ENCODE data around the gene CAMK1D. TPM values are rescaled to one million over a fixed set of nuclear protein-coding genes. Genes with fewer than 3 reads are reported as not detected.

Gene CAMK1D
- total RNA-seq, 3 donors from 2014 or later (not counting 1 experiment from before 2014, with no cell fraction given) = 44.2 to 56.4 (median 49.7) TPM

GRCh38 chr10:12489357-12489756 is 140.0 kb downstream of the CAMK1D start:
- Mint-ChIP-seq H3K4me3 (no peak overlapping the region), H3K4me1 (peaks cover 38 to 47% of the 10 kb centered on the region in 2 donors), H3K9me3 (no peaks in the 10 kb centered on the region), H3K27ac (peak overlapping the region in 1 of 2 donors; percentile 18), H3K36me3 (no peaks in the 10 kb centered on the region), H3K27me3 (ENCODE audit: low read depth in 2 of 2) (no peaks in the 10 kb centered on the region)
- TF ChIP-seq CTCF (IDR thresholded peaks at IDR 0.05) = no peak
- ATAC-seq (no peak), DNase-seq (no peak)
- no peaks in the 10 kb centered on the region for H3K27me3 ChIP-seq (ENCODE audit: control insufficient read depth, insufficient read depth, low read length)
- no peaks in the 10 kb centered on the region for H3K36me3 ChIP-seq (ENCODE audit: control insufficient read depth, insufficient read depth, low read length)
- H3K4me3 ChIP-seq (ENCODE audit: low read length) = no peak overlapping the region
- WGBS (ENCODE audit: insufficient coverage) = 95% methylated on average over 8 of the region's 8 CpGs
- intact Hi-C loops (cut with micrococcal nuclease) = no loop called here
- peaks cover 4% of the 10 kb centered on the region for H3K4me1 ChIP-seq (ENCODE audit: control insufficient read depth, insufficient read depth, low read length)
- no peaks in the 10 kb centered on the region for H3K9me3 ChIP-seq (ENCODE audit: control insufficient read depth, insufficient read depth, low read length)
- no peak overlapping the region for H3K27ac ChIP-seq (ENCODE audit: low read length)

GRCh38 chr10:12489806-12490205 is 140.5 kb downstream of the CAMK1D start:
- ATAC-seq = no peak
- H3K27me3 ChIP-seq (ENCODE audit: control insufficient read depth, insufficient read depth, low read length) = no peaks in the 10 kb centered on the region
- Mint-ChIP-seq H3K27ac (peak overlapping the region in 1 of 2 donors; percentile 18), H3K4me1 (peaks cover 36 to 44% of the 10 kb centered on the region in 2 donors), H3K9me3 (no peaks in the 10 kb centered on the region), H3K27me3 (ENCODE audit: low read depth in 2 of 2) (no peaks in the 10 kb centered on the region), H3K36me3 (no peaks in the 10 kb centered on the region), H3K4me3 (no peak overlapping the region)
- no peaks in the 10 kb centered on the region for H3K36me3 ChIP-seq (ENCODE audit: control insufficient read depth, insufficient read depth, low read length)
- no peak overlapping the region for H3K27ac ChIP-seq (ENCODE audit: low read length)
- WGBS (ENCODE audit: insufficient coverage) = 93% methylated on average over 13 of the region's 13 CpGs
- no peak for DNase-seq
- no peak for TF ChIP-seq CTCF (IDR thresholded peaks at IDR 0.05)
- no peak overlapping the region for H3K4me3 ChIP-seq (ENCODE audit: low read length)
- H3K9me3 ChIP-seq (ENCODE audit: control insufficient read depth, insufficient read depth, low read length) = no peaks in the 10 kb centered on the region
- intact Hi-C loops (cut with micrococcal nuclease) = no loop called here
- H3K4me1 ChIP-seq (ENCODE audit: control insufficient read depth, insufficient read depth, low read length) = peaks cover 4% of the 10 kb centered on the region

GRCh38 chr10:12490963-12491362 is 141.6 kb downstream of the CAMK1D start:
- no peaks in the 10 kb centered on the region for H3K36me3 Mint-ChIP-seq
- WGBS (ENCODE audit: insufficient coverage) = 90% methylated on average over 1 of the region's 1 CpG
- Histone ChIP-seq H3K4me3 (ENCODE audit: low read length) (no peak overlapping the region), H3K36me3 (ENCODE audit: control insufficient read depth, insufficient read depth, low read length) (no peaks in the 10 kb centered on the region), H3K27ac (ENCODE audit: low read length) (no peak overlapping the region), H3K4me1 (ENCODE audit: control insufficient read depth, insufficient read depth, low read length) (no peaks in the 10 kb centered on the region), H3K27me3 (ENCODE audit: control insufficient read depth, insufficient read depth, low read length) (no peaks in the 10 kb centered on the region), H3K9me3 (ENCODE audit: control insufficient read depth, insufficient read depth, low read length) (no peaks in the 10 kb centered on the region)
- no peaks in the 10 kb centered on the region for H3K9me3 Mint-ChIP-seq
- H3K4me3 Mint-ChIP-seq = no peak overlapping the region
- H3K4me1 Mint-ChIP-seq = peaks cover 32 to 34% of the 10 kb centered on the region in 2 donors
- no peak overlapping the region for H3K27ac Mint-ChIP-seq
- intact Hi-C loops (cut with micrococcal nuclease) = no loop called here
- no peak for DNase-seq
- no peak for TF ChIP-seq CTCF (IDR thresholded peaks at IDR 0.05)
- no peaks in the 10 kb centered on the region for H3K27me3 Mint-ChIP-seq (ENCODE audit: low read depth in 2 of 2)
- ATAC-seq = no peak

GRCh38 chr10:12491491-12491890 is 142.1 kb downstream of the CAMK1D start:
- WGBS (ENCODE audit: insufficient coverage) = 92% methylated on average over 10 of the region's 10 CpGs
- no peaks in the 10 kb centered on the region for H3K4me1 ChIP-seq (ENCODE audit: control insufficient read depth, insufficient read depth, low read length)
- ATAC-seq (no peak), DNase-seq (no peak)
- Mint-ChIP-seq H3K27ac (no peak overlapping the region), H3K4me3 (no peak overlapping the region), H3K4me1 (peaks cover 34 to 39% of the 10 kb centered on the region in 2 donors), H3K36me3 (no peaks in the 10 kb centered on the region), H3K9me3 (no peaks in the 10 kb centered on the region), H3K27me3 (ENCODE audit: low read depth in 2 of 2) (no peaks in the 10 kb centered on the region)
- no peak for TF ChIP-seq CTCF (IDR thresholded peaks at IDR 0.05)
- no peaks in the 10 kb centered on the region for H3K36me3 ChIP-seq (ENCODE audit: control insufficient read depth, insufficient read depth, low read length)
- intact Hi-C loops (cut with micrococcal nuclease) = no loop called here
- no peaks in the 10 kb centered on the region for H3K27me3 ChIP-seq (ENCODE audit: control insufficient read depth, insufficient read depth, low read length)
- no peaks in the 10 kb centered on the region for H3K9me3 ChIP-seq (ENCODE audit: control insufficient read depth, insufficient read depth, low read length)
- no peak overlapping the region for H3K4me3 ChIP-seq (ENCODE audit: low read length)
- no peak overlapping the region for H3K27ac ChIP-seq (ENCODE audit: low read length)
